GM23338 (cell line): Measurements from ENCODE around the gene TFEB. TPM values are rescaled to one million over a fixed set of nuclear protein-coding genes. Genes with fewer than 3 reads are reported as not detected.

Source experiments
- ATAC-seq: fragments of 200-7000 bp; cut with Tn5 transposase; 3 replicates; pipeline ENCODE4 v1.9.1; 2020
- DNase-seq: peaks from one replicate; pipeline ENCODE4 v3.0.0-alpha.2; 2015; ENCODE audit warnings: low spot score
- H2AFZ ChIP-seq: fragments of 200-600 bp; sonication (generic); 2 replicates; pipeline ENCODE4 v1.8.0; 2016; ENCODE audit warnings: antibody characterized with exemption, mild to moderate bottlenecking, moderate library complexity
- H3F3A ChIP-seq: fragments of 200-600 bp; sonication (generic); replicated peaks from 2 replicates; pipeline ENCODE4 v1.8.0; 2017; ENCODE audit warnings: antibody characterized with exemption, mixed run types, low read depth
- H3K27ac ChIP-seq: fragments of 200-600 bp; sonication (generic); 2 replicates; pipeline ENCODE4 v1.6.1; 2016; ENCODE audit warnings: low read depth
- H3K27me3 ChIP-seq: fragments of 200-600 bp; sonication (generic); 2 replicates; pipeline ENCODE4 v1.8.0; 2016; ENCODE audit warnings: mild to moderate bottlenecking, mixed run types, moderate library complexity; ENCODE audit not compliant: insufficient read depth
- H3K36me3 ChIP-seq: fragments of 200-600 bp; sonication (generic); 2 replicates; pipeline ENCODE4 v1.8.0; 2016; ENCODE audit warnings: mild to moderate bottlenecking; ENCODE audit not compliant: insufficient read depth
- H3K4me1 ChIP-seq: fragments of 200-600 bp; sonication (generic); 2 replicates; pipeline ENCODE4 v1.8.0; 2016; ENCODE audit warnings: mild to moderate bottlenecking, moderate library complexity; ENCODE audit not compliant: insufficient read depth
- H3K4me2 ChIP-seq: fragments of 200-600 bp; sonication (generic); 2 replicates; pipeline ENCODE4 v1.7.1; 2017; ENCODE audit warnings: mixed run types
- H3K4me3 ChIP-seq: fragments of 200-600 bp; sonication (generic); 2 replicates; pipeline ENCODE4 v1.6.1; 2016; ENCODE audit warnings: mixed run types
- H3K79me2 ChIP-seq: fragments of 200-600 bp; sonication (generic); replicated peaks from 2 replicates; pipeline ENCODE4 v1.8.0; 2017; ENCODE audit warnings: mild to moderate bottlenecking; ENCODE audit not compliant: insufficient read depth
- H3K9me2 ChIP-seq: fragments of 200-600 bp; sonication (generic); 2 replicates; pipeline ENCODE4 v1.8.0; 2017; ENCODE audit not compliant: insufficient read depth
- H4K20me1 ChIP-seq: fragments of 200-600 bp; sonication (generic); replicated peaks from 2 replicates; pipeline ENCODE4 v1.8.0; 2017; ENCODE audit warnings: mild to moderate bottlenecking; ENCODE audit not compliant: insufficient read depth
- H3K27ac Mint-ChIP-seq: 2 replicates; pipeline ENCODE4 v1.8.0; 2020; ENCODE audit warnings: inconsistent platforms, mild to moderate bottlenecking, moderate library complexity, mixed read lengths
- H3K27me3 Mint-ChIP-seq: 3 replicates; pipeline ENCODE4 v1.8.0; 2022; ENCODE audit warnings: low read depth, mild to moderate bottlenecking, moderate library complexity, mixed read lengths, inconsistent platforms; ENCODE audit not compliant: insufficient read depth, poor library complexity
- H3K36me3 Mint-ChIP-seq: 3 replicates; pipeline ENCODE4 v1.8.0; 2021; ENCODE audit warnings: low read depth, mild to moderate bottlenecking, inconsistent platforms, moderate library complexity, mixed read lengths
- H3K4me1 Mint-ChIP-seq: 3 replicates; pipeline ENCODE4 v1.8.0; 2020; ENCODE audit warnings: mild to moderate bottlenecking, inconsistent platforms, mixed read lengths
- H3K4me3 Mint-ChIP-seq: 3 replicates; pipeline ENCODE4 v1.8.0; 2021; ENCODE audit warnings: moderate library complexity, mild to moderate bottlenecking, inconsistent platforms, mixed read lengths
- H3K9me3 Mint-ChIP-seq: 3 replicates; pipeline ENCODE4 v1.8.0; 2020; ENCODE audit warnings: moderate library complexity, mild to moderate bottlenecking, inconsistent platforms, mixed read lengths
- CREB1 ChIP-seq: fragments of 250-450 bp; sonication (Bioruptor Pico); IDR thresholded peaks from 2 replicates; pipeline ENCODE4 v1.5.0; 2020; ENCODE audit warnings: low read depth, mild to moderate bottlenecking, moderate library complexity
- EZH2 ChIP-seq: fragments of 200-600 bp; sonication (generic); IDR thresholded peaks from one replicate; pipeline ENCODE4 v1.8.0; 2017; ENCODE audit warnings: antibody characterized with exemption, mild to moderate bottlenecking, low read depth; ENCODE audit not compliant: unreplicated experiment
- JUNB ChIP-seq: IDR thresholded peaks from one replicate; pipeline ENCODE4 v1.6.1; 2016; ENCODE audit warnings: antibody characterized with exemption; ENCODE audit not compliant: unreplicated experiment
- NANOG ChIP-seq: IDR thresholded peaks from 2 replicates; pipeline ENCODE4 v1.6.1; 2016; ENCODE audit warnings: antibody characterized with exemption, borderline replicate concordance
- POLR2AphosphoS5 ChIP-seq: IDR thresholded peaks from 2 replicates; pipeline ENCODE4 v1.6.1; 2016; ENCODE audit warnings: antibody characterized with exemption, low read depth
- STAT1 ChIP-seq: IDR thresholded peaks from one replicate; pipeline ENCODE4 v1.6.1; 2016; ENCODE audit warnings: antibody characterized with exemption; ENCODE audit not compliant: unreplicated experiment
- ZNF114 ChIP-seq: fragments of 250-450 bp; sonication (Bioruptor Pico); IDR thresholded peaks from 2 replicates; pipeline ENCODE4 v1.5.0; 2020; ENCODE audit warnings: mild to moderate bottlenecking, moderate library complexity
- polyA plus RNA-seq: library from polyadenylated mRNA; unstranded; fragments of >200 nt; fragmentation: Nextera tagmentation; extraction: Ambion mirVana; gene quantifications from 2 replicates; pipeline ENCODE4 v1.2.1, GENCODE V29; 2016
- total RNA-seq: library from RNA; depleted of rRNA; stranded (reverse); fragments of >200 nt; shearing (Covaris generic); gene quantifications from 2 replicates; pipeline ENCODE4 v1.2.3, GENCODE V29; 2014
- TF ChIP-seq, protein P1 (sequence below): fragments of 250-450 bp; sonication (Bioruptor Pico); IDR thresholded peaks from 2 replicates; pipeline ENCODE4 v1.5.0; 2020; ENCODE audit warnings: mild to moderate bottlenecking, moderate library complexity
- TF ChIP-seq, protein P2 (sequence below): IDR thresholded peaks from 2 replicates; pipeline ENCODE4 v1.6.1; 2016; ENCODE audit warnings: antibody characterized with exemption
- TF ChIP-seq, protein P3 (sequence below): IDR thresholded peaks from one replicate; pipeline ENCODE4 v1.6.1; 2018; ENCODE audit warnings: antibody characterized with exemption; ENCODE audit not compliant: unreplicated experiment
- TF ChIP-seq, protein P4 (sequence below), 2 experiments: fragments of 200-600 bp in 1 of 2; sonication (generic) in 1 of 2; conservative IDR thresholded peaks; 2 replicates each; pipeline versions ENCODE4 v1.5.1 to v1.6.1; 2016 to 2017; ENCODE audit warnings: antibody characterized with exemption in 2 of 2, low read depth in 2 of 2, mild to moderate bottlenecking in 2 of 2, moderate library complexity in 1 of 2

The TFEB gene
- total and polyA plus RNA-seq, 2 experiments from 2014 or later = 1.3 to 4.3 TPM

DNA sequence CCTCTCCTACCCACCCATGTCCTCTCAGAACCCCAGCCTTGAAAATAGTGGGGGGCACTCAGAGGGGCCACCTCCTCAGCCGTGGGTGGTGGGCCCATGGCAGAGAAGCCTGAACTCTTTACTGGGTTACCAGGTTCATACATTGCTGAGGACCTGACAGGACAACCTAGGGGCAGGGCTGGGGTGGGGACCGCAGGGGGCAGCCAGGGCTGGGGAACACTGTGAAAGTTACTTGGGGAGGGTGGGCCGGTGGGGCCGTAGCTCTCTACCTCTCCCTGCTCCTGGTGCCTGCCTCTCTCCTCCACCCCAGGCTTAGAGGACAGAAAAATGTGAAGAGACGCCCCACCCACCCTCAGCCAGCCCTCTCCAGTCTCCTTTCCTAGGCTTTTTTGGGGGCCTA lies 81.7 kb downstream of the TFEB start (continued):
- TF ChIP-seq, protein P1, sequence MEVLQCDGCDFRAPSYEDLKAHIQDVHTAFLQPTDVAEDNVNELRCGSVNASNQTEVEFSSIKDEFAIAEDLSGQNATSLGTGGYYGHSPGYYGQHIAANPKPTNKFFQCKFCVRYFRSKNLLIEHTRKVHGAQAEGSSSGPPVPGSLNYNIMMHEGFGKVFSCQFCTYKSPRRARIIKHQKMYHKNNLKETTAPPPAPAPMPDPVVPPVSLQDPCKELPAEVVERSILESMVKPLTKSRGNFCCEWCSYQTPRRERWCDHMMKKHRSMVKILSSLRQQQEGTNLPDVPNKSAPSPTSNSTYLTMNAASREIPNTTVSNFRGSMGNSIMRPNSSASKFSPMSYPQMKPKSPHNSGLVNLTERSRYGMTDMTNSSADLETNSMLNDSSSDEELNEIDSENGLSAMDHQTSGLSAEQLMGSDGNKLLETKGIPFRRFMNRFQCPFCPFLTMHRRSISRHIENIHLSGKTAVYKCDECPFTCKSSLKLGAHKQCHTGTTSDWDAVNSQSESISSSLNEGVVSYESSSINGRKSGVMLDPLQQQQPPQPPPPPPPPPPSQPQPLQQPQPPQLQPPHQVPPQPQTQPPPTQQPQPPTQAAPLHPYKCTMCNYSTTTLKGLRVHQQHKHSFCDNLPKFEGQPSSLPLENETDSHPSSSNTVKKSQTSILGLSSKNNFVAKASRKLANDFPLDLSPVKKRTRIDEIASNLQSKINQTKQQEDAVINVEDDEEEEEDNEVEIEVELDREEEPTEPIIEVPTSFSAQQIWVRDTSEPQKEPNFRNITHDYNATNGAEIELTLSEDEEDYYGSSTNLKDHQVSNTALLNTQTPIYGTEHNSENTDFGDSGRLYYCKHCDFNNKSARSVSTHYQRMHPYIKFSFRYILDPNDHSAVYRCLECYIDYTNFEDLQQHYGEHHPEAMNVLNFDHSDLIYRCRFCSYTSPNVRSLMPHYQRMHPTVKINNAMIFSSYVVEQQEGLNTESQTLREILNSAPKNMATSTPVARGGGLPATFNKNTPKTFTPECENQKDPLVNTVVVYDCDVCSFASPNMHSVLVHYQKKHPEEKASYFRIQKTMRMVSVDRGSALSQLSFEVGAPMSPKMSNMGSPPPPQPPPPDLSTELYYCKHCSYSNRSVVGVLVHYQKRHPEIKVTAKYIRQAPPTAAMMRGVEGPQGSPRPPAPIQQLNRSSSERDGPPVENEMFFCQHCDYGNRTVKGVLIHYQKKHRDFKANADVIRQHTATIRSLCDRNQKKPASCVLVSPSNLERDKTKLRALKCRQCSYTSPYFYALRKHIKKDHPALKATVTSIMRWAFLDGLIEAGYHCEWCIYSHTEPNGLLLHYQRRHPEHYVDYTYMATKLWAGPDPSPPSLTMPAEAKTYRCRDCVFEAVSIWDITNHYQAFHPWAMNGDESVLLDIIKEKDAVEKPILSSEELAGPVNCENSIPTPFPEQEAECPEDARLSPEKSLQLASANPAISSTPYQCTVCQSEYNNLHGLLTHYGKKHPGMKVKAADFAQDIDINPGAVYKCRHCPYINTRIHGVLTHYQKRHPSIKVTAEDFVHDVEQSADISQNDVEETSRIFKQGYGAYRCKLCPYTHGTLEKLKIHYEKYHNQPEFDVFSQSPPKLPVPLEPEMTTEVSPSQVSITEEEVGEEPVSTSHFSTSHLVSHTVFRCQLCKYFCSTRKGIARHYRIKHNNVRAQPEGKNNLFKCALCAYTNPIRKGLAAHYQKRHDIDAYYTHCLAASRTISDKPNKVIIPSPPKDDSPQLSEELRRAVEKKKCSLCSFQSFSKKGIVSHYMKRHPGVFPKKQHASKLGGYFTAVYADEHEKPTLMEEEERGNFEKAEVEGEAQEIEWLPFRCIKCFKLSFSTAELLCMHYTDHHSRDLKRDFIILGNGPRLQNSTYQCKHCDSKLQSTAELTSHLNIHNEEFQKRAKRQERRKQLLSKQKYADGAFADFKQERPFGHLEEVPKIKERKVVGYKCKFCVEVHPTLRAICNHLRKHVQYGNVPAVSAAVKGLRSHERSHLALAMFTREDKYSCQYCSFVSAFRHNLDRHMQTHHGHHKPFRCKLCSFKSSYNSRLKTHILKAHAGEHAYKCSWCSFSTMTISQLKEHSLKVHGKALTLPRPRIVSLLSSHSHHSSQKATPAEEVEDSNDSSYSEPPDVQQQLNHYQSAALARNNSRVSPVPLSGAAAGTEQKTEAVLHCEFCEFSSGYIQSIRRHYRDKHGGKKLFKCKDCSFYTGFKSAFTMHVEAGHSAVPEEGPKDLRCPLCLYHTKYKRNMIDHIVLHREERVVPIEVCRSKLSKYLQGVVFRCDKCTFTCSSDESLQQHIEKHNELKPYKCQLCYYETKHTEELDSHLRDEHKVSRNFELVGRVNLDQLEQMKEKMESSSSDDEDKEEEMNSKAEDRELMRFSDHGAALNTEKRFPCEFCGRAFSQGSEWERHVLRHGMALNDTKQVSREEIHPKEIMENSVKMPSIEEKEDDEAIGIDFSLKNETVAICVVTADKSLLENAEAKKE (CRISPR knock-in tag) = no peak

DNA sequence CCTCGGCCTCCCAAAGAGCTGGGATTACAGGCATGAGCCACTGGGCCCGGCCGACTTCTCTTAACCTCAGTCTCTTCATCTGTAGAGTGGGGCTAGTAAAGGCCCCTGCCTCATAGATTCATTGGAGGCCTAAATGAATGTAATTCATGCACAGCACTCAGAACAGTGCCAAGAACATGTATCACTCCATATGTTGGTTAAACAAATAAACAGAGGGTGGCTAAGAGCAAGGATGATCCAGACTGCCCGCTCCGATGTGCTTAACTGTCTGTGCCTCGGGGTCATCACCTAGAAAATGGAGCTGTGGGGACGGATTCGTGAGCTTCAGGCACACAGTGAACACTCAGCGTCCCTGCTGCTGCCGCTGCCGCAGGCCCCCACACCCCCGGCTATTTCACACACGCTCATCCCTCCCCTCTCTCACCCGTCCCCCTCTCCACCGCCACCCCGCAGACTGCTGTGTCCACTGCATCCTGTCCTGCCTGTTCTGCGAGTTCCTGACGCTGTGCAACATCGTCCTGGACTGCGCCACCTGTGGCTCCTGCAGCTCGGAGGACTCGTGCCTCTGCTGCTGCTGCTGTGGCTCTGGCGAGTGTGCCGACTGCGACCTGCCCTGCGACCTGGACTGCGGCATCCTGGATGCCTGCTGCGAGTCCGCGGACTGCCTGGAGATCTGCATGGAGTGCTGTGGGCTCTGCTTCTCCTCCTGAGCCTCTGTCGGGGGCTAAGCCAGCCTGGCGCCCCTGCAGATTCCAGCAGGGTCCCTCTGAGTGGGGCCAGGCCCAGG lies 82.3 kb downstream of the TFEB start:
- Mint-ChIP-seq H3K4me3 (no peak overlapping the region), H3K27me3 (peaks cover 16% of the 10 kb centered on the region), H3K4me1 (peaks cover 25% of the 10 kb centered on the region), H3K27ac (no peak overlapping the region), H3K36me3 (peaks cover 34% of the 10 kb centered on the region), H3K9me3 (no peaks in the 10 kb centered on the region; the same call in 2 of the 3 replicates)
- ATAC-seq = no peak
- Histone ChIP-seq H3K9me2 (no peaks in the 10 kb centered on the region), H4K20me1 (no peaks in the 10 kb centered on the region), H3K36me3 (no peaks in the 10 kb centered on the region), H3K27ac (no peak overlapping the region), H3K4me2 (no peak overlapping the region), H3K4me3 (no peak overlapping the region), H3K79me2 (no peaks in the 10 kb centered on the region), H3K27me3 (no peaks in the 10 kb centered on the region), H3K4me1 (peaks cover 3% of the 10 kb centered on the region; the same call in 1 of the 2 replicates), H3F3A (no peaks in the 10 kb centered on the region), H2AFZ (no peak overlapping the region)
- no peak for TF ChIP-seq ZNF114 (CRISPR knock-in tag)
- TF ChIP-seq POLR2AphosphoS5 = no peak
- TF ChIP-seq CREB1 (CRISPR knock-in tag) = no peak
- no peak for TF ChIP-seq NANOG
- TF ChIP-seq, protein P2, sequence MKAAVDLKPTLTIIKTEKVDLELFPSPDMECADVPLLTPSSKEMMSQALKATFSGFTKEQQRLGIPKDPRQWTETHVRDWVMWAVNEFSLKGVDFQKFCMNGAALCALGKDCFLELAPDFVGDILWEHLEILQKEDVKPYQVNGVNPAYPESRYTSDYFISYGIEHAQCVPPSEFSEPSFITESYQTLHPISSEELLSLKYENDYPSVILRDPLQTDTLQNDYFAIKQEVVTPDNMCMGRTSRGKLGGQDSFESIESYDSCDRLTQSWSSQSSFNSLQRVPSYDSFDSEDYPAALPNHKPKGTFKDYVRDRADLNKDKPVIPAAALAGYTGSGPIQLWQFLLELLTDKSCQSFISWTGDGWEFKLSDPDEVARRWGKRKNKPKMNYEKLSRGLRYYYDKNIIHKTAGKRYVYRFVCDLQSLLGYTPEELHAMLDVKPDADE = no peak
- no peak for TF ChIP-seq JUNB
- TF ChIP-seq, protein P3, sequence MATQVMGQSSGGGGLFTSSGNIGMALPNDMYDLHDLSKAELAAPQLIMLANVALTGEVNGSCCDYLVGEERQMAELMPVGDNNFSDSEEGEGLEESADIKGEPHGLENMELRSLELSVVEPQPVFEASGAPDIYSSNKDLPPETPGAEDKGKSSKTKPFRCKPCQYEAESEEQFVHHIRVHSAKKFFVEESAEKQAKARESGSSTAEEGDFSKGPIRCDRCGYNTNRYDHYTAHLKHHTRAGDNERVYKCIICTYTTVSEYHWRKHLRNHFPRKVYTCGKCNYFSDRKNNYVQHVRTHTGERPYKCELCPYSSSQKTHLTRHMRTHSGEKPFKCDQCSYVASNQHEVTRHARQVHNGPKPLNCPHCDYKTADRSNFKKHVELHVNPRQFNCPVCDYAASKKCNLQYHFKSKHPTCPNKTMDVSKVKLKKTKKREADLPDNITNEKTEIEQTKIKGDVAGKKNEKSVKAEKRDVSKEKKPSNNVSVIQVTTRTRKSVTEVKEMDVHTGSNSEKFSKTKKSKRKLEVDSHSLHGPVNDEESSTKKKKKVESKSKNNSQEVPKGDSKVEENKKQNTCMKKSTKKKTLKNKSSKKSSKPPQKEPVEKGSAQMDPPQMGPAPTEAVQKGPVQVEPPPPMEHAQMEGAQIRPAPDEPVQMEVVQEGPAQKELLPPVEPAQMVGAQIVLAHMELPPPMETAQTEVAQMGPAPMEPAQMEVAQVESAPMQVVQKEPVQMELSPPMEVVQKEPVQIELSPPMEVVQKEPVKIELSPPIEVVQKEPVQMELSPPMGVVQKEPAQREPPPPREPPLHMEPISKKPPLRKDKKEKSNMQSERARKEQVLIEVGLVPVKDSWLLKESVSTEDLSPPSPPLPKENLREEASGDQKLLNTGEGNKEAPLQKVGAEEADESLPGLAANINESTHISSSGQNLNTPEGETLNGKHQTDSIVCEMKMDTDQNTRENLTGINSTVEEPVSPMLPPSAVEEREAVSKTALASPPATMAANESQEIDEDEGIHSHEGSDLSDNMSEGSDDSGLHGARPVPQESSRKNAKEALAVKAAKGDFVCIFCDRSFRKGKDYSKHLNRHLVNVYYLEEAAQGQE = no peak
- TF ChIP-seq, protein P4, sequence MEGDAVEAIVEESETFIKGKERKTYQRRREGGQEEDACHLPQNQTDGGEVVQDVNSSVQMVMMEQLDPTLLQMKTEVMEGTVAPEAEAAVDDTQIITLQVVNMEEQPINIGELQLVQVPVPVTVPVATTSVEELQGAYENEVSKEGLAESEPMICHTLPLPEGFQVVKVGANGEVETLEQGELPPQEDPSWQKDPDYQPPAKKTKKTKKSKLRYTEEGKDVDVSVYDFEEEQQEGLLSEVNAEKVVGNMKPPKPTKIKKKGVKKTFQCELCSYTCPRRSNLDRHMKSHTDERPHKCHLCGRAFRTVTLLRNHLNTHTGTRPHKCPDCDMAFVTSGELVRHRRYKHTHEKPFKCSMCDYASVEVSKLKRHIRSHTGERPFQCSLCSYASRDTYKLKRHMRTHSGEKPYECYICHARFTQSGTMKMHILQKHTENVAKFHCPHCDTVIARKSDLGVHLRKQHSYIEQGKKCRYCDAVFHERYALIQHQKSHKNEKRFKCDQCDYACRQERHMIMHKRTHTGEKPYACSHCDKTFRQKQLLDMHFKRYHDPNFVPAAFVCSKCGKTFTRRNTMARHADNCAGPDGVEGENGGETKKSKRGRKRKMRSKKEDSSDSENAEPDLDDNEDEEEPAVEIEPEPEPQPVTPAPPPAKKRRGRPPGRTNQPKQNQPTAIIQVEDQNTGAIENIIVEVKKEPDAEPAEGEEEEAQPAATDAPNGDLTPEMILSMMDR (conservative IDR thresholded peaks at IDR 0.05; ENCODE audit: low read depth in 2 of 2) = no peak
- no peak for TF ChIP-seq STAT1
- no peak for TF ChIP-seq EZH2
- no peak for DNase-seq
